ENCODE measurements around the gene NCKIPSD. TPM values are rescaled to one million over a fixed set of nuclear protein-coding genes. Genes with fewer than 3 reads are reported as not detected.

Gene NCKIPSD
- total RNA-seq, 1 donor from 2014 or later, result 34.1 TPM

DNA sequence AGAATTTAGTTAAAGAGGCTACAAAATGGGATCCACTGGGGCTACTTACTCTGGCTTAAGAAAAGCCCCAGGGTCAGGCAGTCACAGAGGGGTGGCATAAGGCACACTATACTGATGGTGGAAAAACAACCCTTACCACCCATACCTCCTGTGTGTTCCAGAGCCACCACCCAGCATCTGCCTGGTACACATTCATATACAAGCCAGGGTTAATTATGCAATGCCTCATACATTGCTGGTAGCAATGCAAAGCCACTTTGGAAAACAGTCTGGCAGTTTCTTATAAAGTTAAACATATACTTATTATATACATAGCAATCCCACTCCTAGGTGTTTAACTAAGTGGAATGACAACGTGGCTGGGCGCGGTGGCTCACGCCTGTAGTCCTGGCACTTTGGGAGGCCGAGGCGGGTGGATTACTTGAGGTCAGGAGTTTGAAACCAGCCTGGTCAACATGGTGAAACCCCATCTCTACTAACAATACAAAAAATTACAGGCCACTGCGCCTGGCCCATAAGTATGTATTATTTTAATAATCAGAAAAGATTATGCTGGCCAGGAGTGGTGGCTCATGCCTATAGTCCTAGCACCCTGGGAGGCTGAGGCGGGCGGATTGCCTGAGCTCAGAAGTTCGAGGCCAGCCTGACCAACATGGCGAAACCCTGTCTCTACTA is 15.2 kb upstream of the NCKIPSD start:
- peaks cover 1% of the 10 kb centered on the region for H3K27me3 Mint-ChIP-seq (ENCODE audit: unreplicated experiment)
- H3K27ac Mint-ChIP-seq (ENCODE audit: unreplicated experiment), result no peak overlapping the region
- no peak overlapping the region for H3K4me3 Mint-ChIP-seq (ENCODE audit: unreplicated experiment)
- TF ChIP-seq, protein P1, sequence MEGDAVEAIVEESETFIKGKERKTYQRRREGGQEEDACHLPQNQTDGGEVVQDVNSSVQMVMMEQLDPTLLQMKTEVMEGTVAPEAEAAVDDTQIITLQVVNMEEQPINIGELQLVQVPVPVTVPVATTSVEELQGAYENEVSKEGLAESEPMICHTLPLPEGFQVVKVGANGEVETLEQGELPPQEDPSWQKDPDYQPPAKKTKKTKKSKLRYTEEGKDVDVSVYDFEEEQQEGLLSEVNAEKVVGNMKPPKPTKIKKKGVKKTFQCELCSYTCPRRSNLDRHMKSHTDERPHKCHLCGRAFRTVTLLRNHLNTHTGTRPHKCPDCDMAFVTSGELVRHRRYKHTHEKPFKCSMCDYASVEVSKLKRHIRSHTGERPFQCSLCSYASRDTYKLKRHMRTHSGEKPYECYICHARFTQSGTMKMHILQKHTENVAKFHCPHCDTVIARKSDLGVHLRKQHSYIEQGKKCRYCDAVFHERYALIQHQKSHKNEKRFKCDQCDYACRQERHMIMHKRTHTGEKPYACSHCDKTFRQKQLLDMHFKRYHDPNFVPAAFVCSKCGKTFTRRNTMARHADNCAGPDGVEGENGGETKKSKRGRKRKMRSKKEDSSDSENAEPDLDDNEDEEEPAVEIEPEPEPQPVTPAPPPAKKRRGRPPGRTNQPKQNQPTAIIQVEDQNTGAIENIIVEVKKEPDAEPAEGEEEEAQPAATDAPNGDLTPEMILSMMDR (IDR thresholded peaks at IDR 0.05; ENCODE audit: unreplicated experiment), result no peak
- peaks cover 14% of the 10 kb centered on the region for H3K4me1 Mint-ChIP-seq (ENCODE audit: unreplicated experiment)
- no peak for DNase-seq (ENCODE audit: low spot score)
- H3K36me3 Mint-ChIP-seq (ENCODE audit: low read depth, unreplicated experiment), result peaks cover 14% of the 10 kb centered on the region
- H3K9me3 Mint-ChIP-seq (ENCODE audit: unreplicated experiment), result no peaks in the 10 kb centered on the region

DNA sequence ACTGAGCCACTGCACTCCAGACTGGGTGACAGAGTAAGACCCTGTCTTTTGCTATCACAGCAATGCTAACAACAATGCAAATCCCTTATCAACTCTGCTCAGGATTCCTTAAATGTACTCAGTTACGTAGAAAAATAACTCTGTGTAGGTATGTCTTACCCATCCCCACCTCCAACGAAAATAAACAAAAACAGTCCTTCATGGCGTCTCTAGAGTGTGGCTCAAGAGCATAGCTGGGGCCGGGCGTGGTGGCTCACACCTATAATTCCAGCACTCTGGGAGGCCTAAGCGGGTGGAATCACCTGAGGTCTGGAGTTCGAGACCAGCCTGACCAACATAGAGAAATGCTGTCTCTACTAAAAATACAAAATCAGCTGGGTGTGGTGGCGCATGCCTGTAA is 13.2 kb upstream of the NCKIPSD start:
- H3K36me3 Mint-ChIP-seq (ENCODE audit: low read depth, unreplicated experiment), result peaks cover 21% of the 10 kb centered on the region
- peaks cover 7% of the 10 kb centered on the region for H3K4me1 Mint-ChIP-seq (ENCODE audit: unreplicated experiment)
- H3K9me3 Mint-ChIP-seq (ENCODE audit: unreplicated experiment), result no peaks in the 10 kb centered on the region
- DNase-seq (ENCODE audit: low spot score), result no peak
- no peak overlapping the region for H3K4me3 Mint-ChIP-seq (ENCODE audit: unreplicated experiment)
- TF ChIP-seq, protein P1 (IDR thresholded peaks at IDR 0.05; ENCODE audit: unreplicated experiment), result no peak
- peaks cover 1% of the 10 kb centered on the region for H3K27me3 Mint-ChIP-seq (ENCODE audit: unreplicated experiment)
- H3K27ac Mint-ChIP-seq (ENCODE audit: unreplicated experiment), result no peak overlapping the region

DNA sequence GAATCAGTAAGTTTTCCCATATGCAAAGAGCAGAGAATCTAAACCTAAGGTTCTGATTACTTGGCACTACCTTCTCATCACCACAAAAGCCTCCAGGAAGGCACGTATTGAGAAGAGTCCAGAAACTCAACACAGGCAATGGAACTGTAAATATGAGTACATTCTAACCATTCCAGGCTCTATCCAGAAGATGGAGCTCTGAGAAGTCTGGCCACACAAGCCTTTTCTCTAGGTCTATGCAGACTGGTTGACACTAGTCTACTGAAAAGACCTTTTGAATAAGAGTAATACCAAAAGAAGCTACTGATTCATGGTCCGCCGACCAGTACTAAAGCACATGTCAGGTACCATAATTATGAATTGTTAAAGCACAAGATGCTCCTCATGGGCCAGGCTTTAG is 12.2 kb upstream of the NCKIPSD start:
- peaks cover 6% of the 10 kb centered on the region for H3K4me1 Mint-ChIP-seq (ENCODE audit: unreplicated experiment)
- H3K36me3 Mint-ChIP-seq (ENCODE audit: low read depth, unreplicated experiment), result peaks cover 29% of the 10 kb centered on the region

DNA sequence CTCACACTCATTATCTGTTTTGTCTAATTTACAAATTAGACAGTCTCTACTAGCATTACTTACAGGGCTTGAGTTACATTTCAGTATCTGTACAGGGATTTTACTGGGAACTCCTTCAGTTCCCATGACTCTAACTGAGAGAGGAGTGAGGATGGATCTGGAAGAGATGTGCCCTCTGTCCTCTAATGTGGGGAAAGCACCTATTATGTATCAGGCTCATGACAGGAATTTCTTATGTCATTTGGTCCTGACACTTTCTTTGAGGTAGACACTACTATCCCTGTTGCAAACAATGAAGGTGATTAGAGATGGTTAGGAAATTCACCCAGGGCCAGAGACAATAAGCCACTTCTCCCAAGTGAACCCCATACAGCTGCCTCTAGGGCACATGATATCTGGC is 10.9 kb upstream of the NCKIPSD start:
- Mint-ChIP-seq H3K4me3 (ENCODE audit: unreplicated experiment) (no peak overlapping the region), H3K9me3 (ENCODE audit: unreplicated experiment) (no peaks in the 10 kb centered on the region), H3K27me3 (ENCODE audit: unreplicated experiment) (no peaks in the 10 kb centered on the region), H3K36me3 (ENCODE audit: low read depth, unreplicated experiment) (peaks cover 31% of the 10 kb centered on the region), H3K4me1 (ENCODE audit: unreplicated experiment) (peaks cover 6% of the 10 kb centered on the region), H3K27ac (ENCODE audit: unreplicated experiment) (peak overlapping the region; percentile 18)
- TF ChIP-seq, protein P1 (IDR thresholded peaks at IDR 0.05; ENCODE audit: unreplicated experiment), result no peak
- DNase-seq (ENCODE audit: low spot score), result no peak

More for the DNA sequence above, 12.2 kb upstream of the NCKIPSD start:
- Mint-ChIP-seq H3K27ac (ENCODE audit: unreplicated experiment) (no peak overlapping the region), H3K27me3 (ENCODE audit: unreplicated experiment) (peaks cover 1% of the 10 kb centered on the region), H3K9me3 (ENCODE audit: unreplicated experiment) (no peaks in the 10 kb centered on the region), H3K4me3 (ENCODE audit: unreplicated experiment) (no peak overlapping the region)
- no peak for DNase-seq (ENCODE audit: low spot score)
- TF ChIP-seq, protein P1 (IDR thresholded peaks at IDR 0.05; ENCODE audit: unreplicated experiment), result no peak

DNA sequence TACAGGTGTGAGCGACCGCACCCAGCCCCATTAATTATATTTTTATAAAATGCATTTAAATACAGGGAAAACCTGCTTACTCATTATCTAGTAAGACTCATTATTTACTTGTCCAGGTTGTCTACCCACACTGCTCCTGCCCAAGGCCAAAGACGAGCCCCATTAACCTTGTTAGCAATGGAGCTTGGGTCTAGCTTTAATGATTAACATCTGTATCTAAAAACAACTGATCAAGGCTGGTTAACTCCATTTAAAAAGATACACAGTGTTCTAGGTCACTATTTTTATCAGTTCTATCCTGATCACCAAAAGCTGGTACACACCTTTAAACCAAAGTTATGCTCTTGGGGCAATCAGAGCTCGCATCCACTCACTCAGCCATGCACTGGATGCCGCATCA is 10.4 kb upstream of the NCKIPSD start:
- peaks cover 34% of the 10 kb centered on the region for H3K36me3 Mint-ChIP-seq (ENCODE audit: low read depth, unreplicated experiment)
- H3K27ac Mint-ChIP-seq (ENCODE audit: unreplicated experiment), result peak overlapping the region; percentile 18
- H3K9me3 Mint-ChIP-seq (ENCODE audit: unreplicated experiment), result no peaks in the 10 kb centered on the region
- no peak overlapping the region for H3K4me3 Mint-ChIP-seq (ENCODE audit: unreplicated experiment)
- DNase-seq (ENCODE audit: low spot score), result no peak
- H3K27me3 Mint-ChIP-seq (ENCODE audit: unreplicated experiment), result no peaks in the 10 kb centered on the region
- TF ChIP-seq, protein P1 (IDR thresholded peaks at IDR 0.05; ENCODE audit: unreplicated experiment), result no peak
- H3K4me1 Mint-ChIP-seq (ENCODE audit: unreplicated experiment), result peaks cover 6% of the 10 kb centered on the region
